HepG2 (cell line): ENCODE results near the gene CA6. TPM values are rescaled to one million over a fixed set of nuclear protein-coding genes. Genes with fewer than 3 reads are reported as not detected.
A peak's percentile ranks its signal among the peaks of the same experiment; 100 is the strongest.

Source experiments
- ATAC-seq: fragments of 200-7000 bp; cut with Tn5 transposase; 3 replicates; pipeline ENCODE4 v1.9.1; 2020; ENCODE audit warnings: mild to moderate bottlenecking, moderate library complexity
- BruUV-seq: library from RNA; stranded (reverse); fragments of 400-500 nt; replicated peaks from 2 replicates; lab custom pipeline; 2021; lab: Mats Ljungman, UMichigan
- CTCF ChIA-PET: fragments of 300-600 bp; formaldehyde crosslinking; extraction: SDS; loops from one replicate; lab custom pipeline; 2021; ENCODE audit warnings: low total read pairs, inconsistent platforms, low intra/inter-chr PET ratio; lab: Yijun Ruan, JAX
- POLR2A ChIA-PET: fragments of 350-600 bp; sonication (Branson Sonifier 250); formaldehyde crosslinking; loops from one replicate; lab custom pipeline; 2020; ENCODE audit warnings: antibody characterized with exemption, inconsistent platforms; lab: Yijun Ruan, JAX
- DNase-seq: peaks from one replicate; pipeline ENCODE4 v3.0.0-alpha.2; 2015; ENCODE audit warnings: low spot score
- FAIRE-seq: peaks from 3 replicates; lab custom pipeline; 2011; peaks lifted over from hg19 to GRCh38; lab: Jason Lieb, UNC
- H2AFZ ChIP-seq: one replicate; pipeline ENCODE4 v1.6.1; 2011; ENCODE audit warnings: low read length, inconsistent platforms
- H3K27ac ChIP-seq: fragments of 300-600 bp; 3 replicates; pipeline ENCODE4 v1.8.0; 2011; ENCODE audit warnings: mixed run types, mild to moderate bottlenecking, mixed read lengths, low read length, inconsistent platforms; ENCODE audit not compliant: insufficient read depth; ENCODE audit errors: extremely low read length
- H3K27me3 ChIP-seq, 2 experiments: fragments of 200-600 bp in 1 of 2; 2 replicates in 1 of 2; 3 replicates in 1 of 2; pipeline versions ENCODE4 v1.6.0 to v1.8.0; 2011; ENCODE audit warnings: low read length in 2 of 2, mild to moderate bottlenecking in 2 of 2, moderate library complexity in 2 of 2, inconsistent platforms in 1 of 2; ENCODE audit not compliant: insufficient read depth in 2 of 2, control insufficient read depth in 1 of 2
- H3K36me3 ChIP-seq, 2 experiments: fragments of 200-600 bp in 1 of 2; replicated peaks in 1 of 2; 2 replicates in 1 of 2; 3 replicates in 1 of 2; pipeline versions ENCODE4 v1.5.1 to v1.8.0; 2011; ENCODE audit warnings: low read length in 2 of 2, inconsistent platforms in 1 of 2; ENCODE audit not compliant: insufficient read depth in 2 of 2, control insufficient read depth in 1 of 2
- H3K4me1 ChIP-seq: 2 replicates; pipeline ENCODE4 v1.5.1; 2012; ENCODE audit warnings: low read length, inconsistent platforms; ENCODE audit not compliant: insufficient read depth
- H3K4me2 ChIP-seq: 2 replicates; pipeline ENCODE4 v1.6.0; 2011; ENCODE audit warnings: low read depth, low read length, inconsistent platforms
- H3K4me3 ChIP-seq, 3 experiments: fragments of 200-600 bp in 1 of 3; sonication (generic), shearing (Covaris generic) in 1 of 3; replicated peaks in 1 of 3; 2 replicates each; pipeline ENCODE4 v1.5.1; 2011 to 2016; ENCODE audit warnings: low read length in 3 of 3, inconsistent platforms in 2 of 3, low read depth in 2 of 3, mild to moderate bottlenecking in 2 of 3, control low read depth in 1 of 3, mixed read lengths in 1 of 3; ENCODE audit not compliant: insufficient read depth in 1 of 3
- H3K79me2 ChIP-seq: one replicate; pipeline ENCODE4 v1.6.1; 2011; ENCODE audit warnings: low read length, inconsistent platforms; ENCODE audit not compliant: insufficient read depth
- H3K9ac ChIP-seq: 2 replicates; pipeline ENCODE4 v1.6.0; 2011; ENCODE audit warnings: mild to moderate bottlenecking, low read depth, low read length, inconsistent platforms; ENCODE audit not compliant: insufficient read depth
- H3K9me3 ChIP-seq: 2 replicates; pipeline ENCODE4 v1.5.1; 2012; ENCODE audit warnings: mild to moderate bottlenecking, low read length
- H4K20me1 ChIP-seq: 2 replicates; pipeline ENCODE4 v1.6.0; 2011; ENCODE audit warnings: inconsistent platforms, mild to moderate bottlenecking, low read length, moderate library complexity; ENCODE audit not compliant: insufficient read depth
- ARNTL ChIP-seq: sonication (generic); formaldehyde crosslinking; IDR thresholded peaks from 2 replicates; pipeline ENCODE4 v1.4.0; 2020; ENCODE audit warnings: mild to moderate bottlenecking, missing genetic modification reagents
- MLLT10 ChIP-seq: sonication (generic); formaldehyde crosslinking; IDR thresholded peaks from 2 replicates; pipeline ENCODE4 v1.4.0; 2020; ENCODE audit warnings: missing genetic modification reagents
- PBX2 ChIP-seq: IDR thresholded peaks from 2 replicates; pipeline ENCODE4 v1.6.1; 2016; ENCODE audit warnings: control low read depth
- ZNF407 ChIP-seq: sonication (generic); formaldehyde crosslinking; IDR thresholded peaks from one replicate; pipeline ENCODE4 v1.5.1; 2020; ENCODE audit warnings: mild to moderate bottlenecking, missing genetic modification reagents; ENCODE audit errors: not compliant biosample characterization
- WGBS: methylation state at CpG from one replicate; pipeline ENCODE4 v1.1.6; 2017; ENCODE audit warnings: low lambda C conversion rate; 5-methylcytosine and 5-hydroxymethylcytosine counted together
- in situ Hi-C: cut with HindIII; loops from 2 replicates; pipeline ENCODE4 v1.10.0; 2017; ENCODE audit warnings: low pct_unique_long_range_greater_than_20kb; ENCODE audit not compliant: extremely low pct_ligation_motif_present
- intact Hi-C: fragments of 100-400 bp; cut with micrococcal nuclease; formaldehyde crosslinking; loops from one replicate; pipeline ENCODE4 v1.10.0; 2022; ENCODE audit not compliant: unreplicated experiment
- polyA plus RNA-seq, 8 experiments: library from polyadenylated mRNA; depleted of rRNA in 3 of 8; stranded (reverse) in 7 of 8; unstranded in 1 of 8; fragments of >200 nt; fragmentation: Illumina TruSeq in 4 of 8; extraction: Trizol in 4 of 8; gene quantifications; 2 replicates each; pipeline versions ENCODE4 v1.2.1 to v1.2.3, GENCODE V29; 2011 to 2016; ENCODE audit warnings: low read depth in 4 of 8, missing spikeins in 1 of 8, mixed read lengths in 1 of 8; ENCODE audit not compliant: insufficient read depth in 1 of 8
- total RNA-seq, 5 experiments: library from RNA; depleted of rRNA; stranded (reverse); fragments of >200 nt; fragmentation: Illumina TruSeq; extraction: Trizol; gene quantifications; 2 replicates each; pipeline ENCODE4 v1.2.3, GENCODE V29; 2016; ENCODE audit warnings: low read depth in 1 of 5

The CA6 gene
- total and polyA plus RNA-seq, 2 of the 13 experiments (the other 11 are each of a cell fraction or from before 2014, with no cell fraction given), result not detected

GRCh38 chr1:8914466-8914865 lies 31.2 kb upstream of the CA6 start (continued):
- no peak for TF ChIP-seq ARNTL (CRISPR knock-in tag)
- TF ChIP-seq ZNF407 (CRISPR knock-in tag), result no peak

- CTCF ChIA-PET, result no interaction called here
- intact Hi-C loops, result loop anchor here (5.0 kb wide), 1 partner anchor 187 kb away; no protein-coding TSS in a partner anchor
Observed at GRCh38 chr1:8915446-8915845, 30.2 kb upstream of the CA6 start.

More at GRCh38 chr1:8915446-8915845, 30.2 kb upstream of the CA6 start:
- no peaks in the 10 kb centered on the region; a peak in 1 of 5 replicates for H3K27me3 ChIP-seq
- DNase-seq (no peak), ATAC-seq (no peak), FAIRE-seq (no peak)
- no peaks in the 10 kb centered on the region for H3K9me3 ChIP-seq
- TF ChIP-seq MLLT10 (CRISPR knock-in tag) (no peak), PBX2 (peak; percentile 69)
- no peak overlapping the region for H3K9ac ChIP-seq
- no peak overlapping the region for H3K4me2 ChIP-seq
- H3K27ac ChIP-seq, result no peak overlapping the region
- no peak overlapping the region for H2AFZ ChIP-seq
- no TSS peak for BruUV-seq
- peaks cover 70% of the 10 kb centered on the region for H3K4me1 ChIP-seq
- H3K4me3 ChIP-seq, result no peak overlapping the region
- no peaks in the 10 kb centered on the region for H3K36me3 ChIP-seq
- no peaks in the 10 kb centered on the region for H4K20me1 ChIP-seq
- no peaks in the 10 kb centered on the region for H3K79me2 ChIP-seq
- POLR2A ChIA-PET, result interaction anchor here (1.6 to 2.4 kb wide), 2 partner anchors 35 to 38 kb away, joined by 5 to 12 read pairs; partner anchors contain the start of gene ENO1
- WGBS, result 4% methylated on average over 3 of the region's 3 CpGs
- in situ Hi-C loops, result loop anchor here (5.0 kb wide), 1 partner anchor 92 kb away; no protein-coding TSS in a partner anchor
